Adipocyte (in vitro differentiated cells): ENCODE measurements around the gene ATOH8.
"Not testable (repeated sequence)": the region's sequence is repeated elsewhere in the genome, so short reads cannot be mapped to it uniquely, and the experiment has no call there.

ENCODE experiments used
- DNase-seq: peaks from one replicate; pipeline ENCODE4 v3.0.0-alpha.2; 2015; ENCODE audit warnings: low read depth
- H3K27me3 ChIP-seq: replicated peaks from 2 replicates; pipeline ENCODE4 v1.7.0; 2013; ENCODE audit warnings: mild to moderate bottlenecking, low read length, moderate library complexity; ENCODE audit not compliant: control insufficient read depth, insufficient read depth
- H3K36me3 ChIP-seq: 2 replicates; pipeline ENCODE4 v1.7.0; 2013; ENCODE audit warnings: low read length, mild to moderate bottlenecking, moderate library complexity; ENCODE audit not compliant: control insufficient read depth, insufficient read depth, severe bottlenecking
- H3K4me1 ChIP-seq: 2 replicates; pipeline ENCODE4 v1.7.0; 2013; ENCODE audit warnings: mild to moderate bottlenecking, low read length, moderate library complexity; ENCODE audit not compliant: control insufficient read depth, insufficient read depth
- H3K4me3 ChIP-seq: 2 replicates; pipeline ENCODE4 v1.7.0; 2013; ENCODE audit warnings: mild to moderate bottlenecking, low read length, moderate library complexity
- H3K9ac ChIP-seq: 2 replicates; pipeline ENCODE4 v1.7.0; 2013; ENCODE audit warnings: mild to moderate bottlenecking, low read length, moderate library complexity
- H3K9me3 ChIP-seq: 2 replicates; pipeline ENCODE4 v1.7.0; 2013; ENCODE audit warnings: mild to moderate bottlenecking, low read length, moderate library complexity; ENCODE audit not compliant: control insufficient read depth

The ATOH8 gene

GRCh38 chr2:85813982-85814801 is 60.4 kb downstream of the ATOH8 start:
- H3K27me3 ChIP-seq = no peaks in the 10 kb centered on the region
- DNase-seq = peak; percentile 94
- H3K9ac ChIP-seq = no peak overlapping the region
- no peaks in the 10 kb centered on the region for H3K36me3 ChIP-seq
- no peaks in the 10 kb centered on the region for H3K9me3 ChIP-seq
- no peak overlapping the region for H3K4me3 ChIP-seq
- peaks cover 17% of the 10 kb centered on the region for H3K4me1 ChIP-seq

GRCh38 chr2:85814802-85815550 is 61.2 kb downstream of the ATOH8 start:
- DNase-seq = no peak
- H3K36me3 ChIP-seq = no peaks in the 10 kb centered on the region
- no peaks in the 10 kb centered on the region for H3K27me3 ChIP-seq
- no peak overlapping the region for H3K4me3 ChIP-seq
- no peaks in the 10 kb centered on the region for H3K9me3 ChIP-seq
- peaks cover 17% of the 10 kb centered on the region for H3K4me1 ChIP-seq
- H3K9ac ChIP-seq = no peak overlapping the region

GRCh38 chr2:85819811-85820510 is 66.2 kb downstream of the ATOH8 start:
- DNase-seq = no peak
- Histone ChIP-seq H3K4me1 (no peaks in the 10 kb centered on the region), H3K9ac (no peak overlapping the region), H3K27me3 (no peaks in the 10 kb centered on the region), H3K36me3 (no peaks in the 10 kb centered on the region), H3K4me3 (no peak overlapping the region), H3K9me3 (no peaks in the 10 kb centered on the region)

DNA sequence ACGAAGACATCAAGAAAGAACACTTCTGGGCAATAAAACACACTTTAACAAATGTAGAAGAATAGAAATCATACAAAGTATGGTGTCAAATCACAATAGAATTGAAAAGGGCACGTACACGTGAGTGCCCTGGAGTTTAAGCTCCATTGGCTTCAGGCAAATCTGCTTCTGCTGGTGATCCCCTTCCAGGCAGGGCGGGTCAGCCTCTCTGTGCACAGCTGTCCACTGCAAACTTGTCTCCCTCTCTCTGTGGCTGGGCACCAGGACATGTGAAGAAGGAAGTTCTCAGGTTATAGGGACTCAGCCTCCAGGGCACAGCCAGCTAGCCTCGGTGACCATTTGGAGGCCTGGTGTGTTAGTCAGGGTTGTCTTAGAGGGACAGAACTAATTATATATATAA is 69.0 kb downstream of the ATOH8 start:
- Histone ChIP-seq H3K9ac (no peak overlapping the region), H3K4me1 (peaks cover 3% of the 10 kb centered on the region), H3K9me3 (no peaks in the 10 kb centered on the region), H3K27me3 (peaks cover 6% of the 10 kb centered on the region), H3K36me3 (no peaks in the 10 kb centered on the region), H3K4me3 (no peak overlapping the region)
- no peak for DNase-seq

DNA sequence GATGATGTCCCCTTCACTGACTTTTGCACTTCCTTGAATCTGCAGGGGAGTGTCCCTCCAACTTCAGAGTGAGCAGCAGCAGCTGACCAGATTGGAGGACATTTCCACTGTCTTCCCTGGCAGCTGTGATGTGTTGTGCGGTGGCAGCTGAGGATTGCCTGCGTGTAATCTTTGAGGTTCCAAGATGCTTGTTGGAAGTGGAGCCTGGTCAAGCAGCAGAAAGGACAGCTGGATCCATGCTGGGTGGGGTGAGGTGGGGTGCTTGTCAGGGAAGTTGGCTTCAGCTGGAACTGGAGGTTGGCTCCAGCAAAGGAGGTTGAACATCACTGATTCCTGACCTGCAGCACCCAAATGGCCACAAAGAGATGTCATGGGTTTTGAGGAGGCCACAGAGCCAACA is 70.2 kb downstream of the ATOH8 start:
- DNase-seq = no peak
- Histone ChIP-seq H3K9me3 (no peaks in the 10 kb centered on the region), H3K4me3 (no peak overlapping the region), H3K4me1 (peaks cover 5% of the 10 kb centered on the region), H3K9ac (no peak overlapping the region), H3K36me3 (no peaks in the 10 kb centered on the region), H3K27me3 (peaks cover 6% of the 10 kb centered on the region)

DNA sequence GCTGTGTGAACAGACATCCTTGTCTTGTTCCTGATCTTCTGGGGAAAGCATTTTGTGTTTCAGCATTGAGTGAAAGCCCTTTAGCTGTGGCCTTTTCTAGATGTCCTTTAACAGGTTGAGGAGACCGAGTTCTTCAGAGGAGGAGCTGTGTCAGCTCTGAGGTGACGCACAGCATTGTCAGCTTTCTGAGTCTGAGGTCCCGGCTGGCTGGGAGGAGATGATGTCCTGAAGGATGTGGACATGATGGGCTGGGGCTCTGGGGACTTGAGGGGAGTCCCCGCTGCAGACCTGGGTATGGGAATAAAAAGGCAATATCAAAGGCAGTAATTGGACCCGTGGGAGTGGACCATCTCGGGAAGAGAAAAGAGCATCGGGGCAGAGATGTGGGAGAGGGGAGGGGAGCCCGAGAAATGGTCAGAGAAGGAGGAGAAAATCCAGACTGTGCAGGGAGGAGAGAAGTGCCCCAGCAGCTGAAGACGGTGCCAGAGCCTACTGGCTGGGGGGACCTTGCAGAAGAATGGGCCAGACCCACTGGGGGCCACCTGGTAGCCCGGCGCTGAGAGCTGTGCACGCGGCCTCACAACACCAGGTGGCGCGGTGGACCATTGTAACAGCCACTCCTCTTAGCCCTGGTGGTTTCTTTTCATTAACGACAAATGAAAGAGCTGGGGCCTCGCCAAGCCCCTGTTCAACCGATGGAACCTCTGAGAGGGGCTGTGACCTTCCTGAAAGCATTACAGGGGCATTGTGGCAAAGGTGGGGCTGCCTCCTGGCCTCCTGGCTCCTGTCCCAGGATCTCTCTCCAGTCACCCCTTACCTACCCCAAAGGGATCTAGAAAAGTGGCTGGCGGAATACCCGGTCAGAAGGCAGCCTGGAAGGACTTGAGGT is 73.4 kb downstream of the ATOH8 start:
- H3K9me3 ChIP-seq = no peaks in the 10 kb centered on the region
- DNase-seq = peak; percentile 91
- H3K27me3 ChIP-seq = peaks cover 6% of the 10 kb centered on the region
- peak overlapping the region; percentile 56 for H3K9ac ChIP-seq
- H3K4me1 ChIP-seq = peaks cover 5% of the 10 kb centered on the region
- H3K4me3 ChIP-seq = peak overlapping the region; percentile 57
- no peaks in the 10 kb centered on the region for H3K36me3 ChIP-seq

GRCh38 chr2:85827879-85828569 is 74.2 kb downstream of the ATOH8 start:
- Histone ChIP-seq H3K4me1 (peaks cover 5% of the 10 kb centered on the region), H3K36me3 (no peaks in the 10 kb centered on the region), H3K4me3 (peak overlapping the region; percentile 57), H3K9me3 (no peaks in the 10 kb centered on the region), H3K9ac (peak overlapping the region; percentile 56), H3K27me3 (peaks cover 6% of the 10 kb centered on the region)
- DNase-seq = no peak

DNA sequence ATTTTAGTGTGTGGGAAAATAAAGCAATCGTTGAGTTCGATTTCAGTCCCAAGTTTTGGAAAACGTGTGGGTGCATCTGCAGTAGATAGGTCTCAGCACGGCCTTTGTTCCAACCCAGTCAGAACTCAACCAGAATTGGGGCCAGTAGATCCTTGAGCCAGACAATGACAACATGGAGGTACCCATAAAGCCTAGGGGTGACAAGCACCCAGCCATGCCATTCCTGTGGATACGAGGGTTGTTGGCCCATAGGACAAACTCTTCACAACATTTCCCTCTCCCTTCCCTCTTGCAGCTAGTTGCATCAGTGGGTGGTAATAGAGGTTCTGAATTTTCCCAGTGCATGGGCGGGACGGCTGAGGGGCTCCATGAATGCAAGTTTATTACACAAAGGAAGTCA is 74.9 kb downstream of the ATOH8 start:
- peaks cover 5% of the 10 kb centered on the region for H3K4me1 ChIP-seq
- H3K4me3 ChIP-seq = no peak overlapping the region
- peaks cover 6% of the 10 kb centered on the region for H3K27me3 ChIP-seq
- peak; percentile 33 for DNase-seq
- H3K9ac ChIP-seq = no peak overlapping the region
- H3K36me3 ChIP-seq = no peaks in the 10 kb centered on the region
- H3K9me3 ChIP-seq = no peaks in the 10 kb centered on the region

GRCh38 chr2:85829394-85829793 is 75.6 kb downstream of the ATOH8 start:
- DNase-seq, H3K4me3 ChIP-seq, H3K9me3 ChIP-seq, H3K4me1 ChIP-seq, H3K27me3 ChIP-seq, H3K9ac ChIP-seq, H3K36me3 ChIP-seq: not testable (repeated sequence)

DNA sequence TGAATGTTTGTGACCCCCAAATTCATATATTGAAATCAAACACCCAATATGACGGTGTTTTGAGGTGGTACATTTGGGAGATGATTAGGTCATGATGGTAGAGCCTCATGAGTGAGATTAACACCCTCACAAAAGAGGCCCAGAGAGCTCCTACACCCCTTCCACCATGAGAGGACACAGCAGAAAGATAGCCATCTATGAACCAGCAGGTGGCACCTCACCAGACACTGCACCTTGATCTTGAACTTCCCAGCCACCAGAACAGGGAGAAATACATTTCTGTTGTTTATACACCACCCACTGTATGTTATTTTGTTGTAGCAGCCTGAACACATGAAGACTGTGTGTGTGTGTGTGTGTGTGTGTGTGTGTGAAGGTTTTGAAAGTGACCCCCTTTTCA is 76.9 kb downstream of the ATOH8 start:
- H3K9me3 ChIP-seq = no peaks in the 10 kb centered on the region
- H3K4me3 ChIP-seq = no peak overlapping the region
- peaks cover 10% of the 10 kb centered on the region for H3K4me1 ChIP-seq

More for the DNA sequence above, 76.9 kb downstream of the ATOH8 start:
- Histone ChIP-seq H3K9ac (no peak overlapping the region), H3K27me3 (peaks cover 6% of the 10 kb centered on the region), H3K36me3 (no peaks in the 10 kb centered on the region)
- no peak for DNase-seq
